Mesothelial cell of epicardium (in vitro differentiated cells): ENCODE results near the gene ECEL1. TPM values are rescaled to one million over a fixed set of nuclear protein-coding genes. Genes with fewer than 3 reads are reported as not detected.

Experiments used
- DNase-seq, 2 experiments: peaks; one replicate each; pipeline ENCODE4 v3.0.0; 2021; ENCODE audit warnings: low spot score in 2 of 2; ENCODE audit not compliant: unreplicated experiment in 2 of 2
- H3K27ac Mint-ChIP-seq: 2 replicates; pipeline ENCODE4 v1.8.0; 2021; ENCODE audit warnings: mixed read lengths
- H3K27me3 Mint-ChIP-seq: 2 replicates; pipeline ENCODE4 v1.8.0; 2021; ENCODE audit warnings: low read depth, mixed read lengths
- H3K36me3 Mint-ChIP-seq: 2 replicates; pipeline ENCODE4 v1.8.0; 2021; ENCODE audit warnings: mixed read lengths
- H3K4me1 Mint-ChIP-seq: 2 replicates; pipeline ENCODE4 v1.8.0; 2021; ENCODE audit warnings: mixed read lengths
- H3K4me3 Mint-ChIP-seq: 2 replicates; pipeline ENCODE4 v1.8.0; 2021; ENCODE audit warnings: mild to moderate bottlenecking, moderate library complexity, mixed read lengths
- H3K9me3 Mint-ChIP-seq: 2 replicates; pipeline ENCODE4 v1.8.0; 2021; ENCODE audit warnings: mixed read lengths
- CTCF ChIP-seq: fragments of 200-600 bp; sonication (generic); IDR thresholded peaks from one replicate; pipeline ENCODE4 v1.5.0; 2021; ENCODE audit warnings: antibody characterized with exemption; ENCODE audit not compliant: unreplicated experiment
- total RNA-seq: library from RNA; stranded (reverse); gene quantifications from 3 replicates; pipeline ENCODE4 v1.2.1, GENCODE V29; 2021

ECEL1 gene
- total RNA-seq, 1 donor from 2014 or later, result 8.8 TPM

DNA sequence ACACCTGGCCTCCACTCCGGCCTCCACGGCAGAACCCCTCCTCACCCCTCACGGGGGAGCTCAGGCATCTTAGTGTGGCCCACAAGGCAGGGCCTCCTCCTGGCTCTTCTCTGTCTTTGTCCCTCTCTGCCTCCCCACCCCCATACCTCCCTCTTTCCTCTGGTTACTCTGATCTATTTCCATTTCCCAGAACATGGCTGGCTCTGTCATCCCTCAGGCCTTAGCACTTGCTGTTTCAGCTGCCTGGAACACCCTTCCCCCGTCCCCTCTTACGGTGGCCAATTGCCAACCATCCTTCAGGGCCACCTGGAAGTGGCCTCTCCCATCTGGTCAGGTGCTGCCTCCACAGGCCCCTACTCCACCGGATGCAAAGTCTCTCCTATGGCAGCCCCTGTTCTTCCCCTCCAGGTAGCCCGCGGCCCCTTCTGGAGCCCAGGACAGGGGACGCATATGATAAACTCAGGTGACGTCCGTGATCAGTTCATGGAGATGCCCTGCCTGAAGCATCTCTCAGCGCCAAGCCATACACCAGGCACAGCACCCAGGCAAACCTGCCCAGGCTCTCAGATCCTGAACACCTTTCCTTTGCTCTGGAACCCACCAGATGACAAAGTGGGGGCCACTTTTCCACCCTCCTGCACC, 3.6 kb upstream of the ECEL1 start:
- Mint-ChIP-seq H3K27me3 (peaks cover 61% of the 10 kb centered on the region), H3K4me3 (no peak overlapping the region), H3K36me3 (no peaks in the 10 kb centered on the region), H3K27ac (no peak overlapping the region), H3K4me1 (no peaks in the 10 kb centered on the region), H3K9me3 (no peaks in the 10 kb centered on the region)
- no peak for DNase-seq
- TF ChIP-seq CTCF, result no peak

DNA sequence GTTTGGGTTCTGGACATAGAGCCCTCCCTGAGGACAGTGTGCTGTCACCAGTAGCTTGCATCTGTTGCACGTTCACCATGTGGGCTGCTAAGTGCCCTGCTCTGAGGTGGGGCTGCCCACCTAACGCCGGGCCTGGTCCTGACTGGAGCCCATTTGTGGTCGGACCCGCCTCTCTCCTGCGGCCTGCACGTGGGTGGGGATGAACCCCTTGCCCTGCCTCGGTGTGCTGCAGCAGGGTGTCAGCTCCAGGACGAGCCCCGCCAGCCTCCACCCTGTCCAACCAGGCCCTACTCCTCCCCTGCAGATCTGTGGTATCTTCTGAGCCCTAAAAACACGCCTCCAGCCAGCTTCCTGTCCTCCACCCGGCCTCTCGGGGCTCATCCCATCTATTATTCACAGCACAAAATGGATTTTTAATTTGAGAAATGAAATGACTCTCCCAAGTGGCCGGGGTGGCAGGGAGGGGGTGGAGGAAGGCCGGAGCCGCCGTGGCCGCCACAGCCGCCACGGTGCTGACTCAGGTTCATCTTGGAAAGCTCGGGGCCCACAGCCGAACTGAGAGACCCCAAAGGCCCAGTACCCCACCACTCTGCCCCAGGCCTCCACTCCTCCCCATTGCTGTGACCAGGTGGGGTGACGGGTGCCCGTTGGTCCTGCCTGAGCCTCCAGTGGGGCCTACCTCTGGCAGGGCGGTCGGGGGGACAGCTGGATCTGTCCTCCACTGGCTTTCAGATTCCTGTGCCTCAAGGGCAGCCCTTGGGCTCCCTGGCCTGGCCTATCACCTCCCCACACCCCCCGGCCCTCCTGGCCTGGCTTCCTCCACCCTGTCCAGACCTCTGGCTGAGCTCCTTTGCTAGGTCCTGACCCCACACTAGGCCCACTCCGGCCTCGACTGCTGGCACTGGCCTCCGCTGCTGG, 2.8 kb upstream of the ECEL1 start:
- Mint-ChIP-seq H3K4me3 (no peak overlapping the region), H3K27me3 (peaks cover 68% of the 10 kb centered on the region), H3K4me1 (peaks cover under 1% of the 10 kb centered on the region), H3K9me3 (no peaks in the 10 kb centered on the region), H3K36me3 (no peaks in the 10 kb centered on the region), H3K27ac (no peak overlapping the region)
- TF ChIP-seq CTCF, result no peak
- peak in 1 of 2 experiments; percentile 25 for DNase-seq

DNA sequence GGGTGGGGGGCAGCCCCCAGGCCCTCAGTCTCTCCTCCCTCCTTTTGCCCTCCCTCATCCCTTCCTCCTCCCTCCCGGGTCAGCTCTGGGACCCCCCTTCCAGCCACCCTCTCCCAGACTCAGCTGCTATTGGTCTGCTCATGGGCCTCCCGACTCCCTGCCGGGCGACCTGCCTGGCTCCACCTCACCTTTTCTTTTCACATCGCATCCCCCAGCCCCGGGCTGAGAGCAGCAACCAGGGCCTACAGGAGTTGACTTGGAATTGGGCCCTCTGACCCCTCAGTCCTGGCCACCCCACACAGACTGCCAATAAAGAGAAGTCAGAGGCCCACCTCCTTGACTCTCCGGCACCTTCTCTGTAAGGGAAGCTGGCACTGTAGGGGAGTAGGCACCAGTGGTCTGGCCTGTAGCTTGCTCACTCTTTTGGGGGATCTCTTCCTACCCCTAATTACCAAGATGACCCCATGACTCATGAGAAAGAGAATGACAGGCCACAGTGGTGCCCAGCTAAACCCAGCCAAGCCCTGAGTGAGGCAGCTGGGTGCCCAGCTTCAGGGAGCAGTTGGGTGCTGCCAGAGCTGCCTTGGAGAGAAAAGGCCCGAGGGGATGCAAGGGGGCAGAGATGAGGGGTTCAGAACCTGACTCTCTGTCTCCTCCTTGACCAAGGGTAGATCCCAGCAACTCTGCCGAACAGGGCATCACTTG, 2.0 kb upstream of the ECEL1 start:
- TF ChIP-seq CTCF, result no peak
- peak in 1 of 2 experiments; percentile 32 for DNase-seq
- peaks cover 4% of the 10 kb centered on the region for H3K4me1 Mint-ChIP-seq

DNA sequence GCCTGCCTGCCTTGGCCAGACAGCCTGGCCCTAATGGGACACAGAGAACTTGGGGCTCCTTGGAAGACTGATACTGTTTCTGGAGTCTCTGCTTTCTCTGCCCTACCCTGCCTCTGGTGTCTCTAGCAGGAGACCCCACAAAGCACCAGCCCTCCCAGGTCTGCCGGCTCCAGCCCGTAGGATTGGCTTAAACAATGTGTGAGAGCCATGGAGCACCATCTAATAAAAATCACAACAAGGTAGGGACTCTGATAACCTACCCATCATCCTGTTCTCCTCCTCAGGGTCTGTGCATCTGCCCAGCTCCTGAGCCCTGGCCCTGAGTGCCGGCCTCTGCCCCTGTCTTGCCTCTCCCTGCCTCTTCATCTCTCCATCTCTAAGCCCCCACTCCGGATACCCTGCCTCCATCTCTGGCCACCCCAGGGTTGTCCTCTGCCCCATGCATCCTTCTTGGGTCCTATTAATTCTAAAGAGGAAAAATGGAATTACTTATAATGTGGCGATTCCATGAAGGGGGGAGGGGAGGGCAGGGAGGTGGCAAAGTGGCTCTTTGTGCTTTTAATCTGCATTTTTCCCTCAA, 1.2 kb upstream of the ECEL1 start:
- H3K27ac Mint-ChIP-seq, result no peak overlapping the region
- peaks cover 81% of the 10 kb centered on the region for H3K27me3 Mint-ChIP-seq
- no peak for TF ChIP-seq CTCF
- H3K36me3 Mint-ChIP-seq, result no peaks in the 10 kb centered on the region
- H3K4me3 Mint-ChIP-seq, result peak overlapping the region; percentile 39
- DNase-seq, result peak in 1 of 2 experiments; percentile 26
- no peaks in the 10 kb centered on the region for H3K9me3 Mint-ChIP-seq
- peaks cover 4% of the 10 kb centered on the region for H3K4me1 Mint-ChIP-seq

More for the DNA sequence above, 2.0 kb upstream of the ECEL1 start:
- H3K4me3 Mint-ChIP-seq, result no peak overlapping the region
- no peak overlapping the region for H3K27ac Mint-ChIP-seq
- peaks cover 76% of the 10 kb centered on the region for H3K27me3 Mint-ChIP-seq
- H3K9me3 Mint-ChIP-seq, result no peaks in the 10 kb centered on the region
- no peaks in the 10 kb centered on the region for H3K36me3 Mint-ChIP-seq

DNA sequence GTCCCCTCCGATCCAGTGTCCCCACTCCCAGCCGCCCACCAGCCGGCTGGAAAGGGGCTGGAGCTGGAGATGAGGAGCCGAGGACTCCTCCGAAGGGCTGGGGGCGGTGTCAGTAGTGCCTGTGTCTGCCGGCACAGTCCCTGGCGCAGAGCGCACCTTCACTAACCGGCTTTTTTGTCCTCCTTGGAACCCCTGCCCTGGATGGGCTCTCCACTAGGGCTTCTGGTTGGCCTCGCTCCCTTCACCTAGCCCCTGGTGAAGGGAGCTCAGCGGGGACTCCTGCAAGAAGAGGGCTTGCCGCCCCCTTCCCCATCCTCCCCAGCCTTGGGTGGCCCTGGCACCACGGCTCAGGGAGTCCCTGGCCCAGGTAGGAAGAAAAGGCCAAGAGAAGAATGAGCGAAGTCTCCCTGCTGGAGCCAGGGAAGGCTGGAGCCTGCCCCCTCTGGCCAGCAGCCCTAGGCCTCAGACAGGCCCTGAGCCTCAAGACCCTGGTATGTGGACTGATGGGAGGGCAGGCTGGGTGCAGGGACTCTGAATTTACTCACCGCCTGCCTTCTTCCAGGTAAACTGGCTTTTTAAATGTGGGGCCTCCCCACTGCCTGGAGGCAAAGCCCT, 570 bp upstream of the ECEL1 start:
- TF ChIP-seq CTCF, result no peak

More for the DNA sequence above, 570 bp upstream of the ECEL1 start:
- Mint-ChIP-seq H3K4me3 (peak overlapping the region; percentile 39), H3K27ac (no peak overlapping the region), H3K36me3 (no peaks in the 10 kb centered on the region), H3K9me3 (no peaks in the 10 kb centered on the region), H3K4me1 (peaks cover 4% of the 10 kb centered on the region), H3K27me3 (peaks cover 85% of the 10 kb centered on the region)
- DNase-seq, result no peak
